MM.1S (cell line): ENCODE measurements around the gene TIMM17A.

Experiments used
- EZH2 ChIP-seq: fragments of 300-600 bp; sonication (generic); optimal IDR thresholded peaks from 2 replicates; pipeline ENCODE3; 2017; ENCODE audit warnings: low read depth, mild to moderate bottlenecking, antibody characterized with exemption, low read length, mixed read lengths
- EZH2phosphoT487 ChIP-seq: fragments of 300-600 bp; sonication (generic); IDR thresholded peaks from 2 replicates; pipeline ENCODE4 v1.6.1; 2018; ENCODE audit warnings: antibody characterized with exemption, low read length
- TF ChIP-seq, protein P1 (sequence below): fragments of 300-600 bp; sonication (generic); IDR thresholded peaks from 2 replicates; pipeline ENCODE4 v1.5.1; 2016; ENCODE audit warnings: antibody characterized with exemption, low read length, mixed read lengths

DNA sequence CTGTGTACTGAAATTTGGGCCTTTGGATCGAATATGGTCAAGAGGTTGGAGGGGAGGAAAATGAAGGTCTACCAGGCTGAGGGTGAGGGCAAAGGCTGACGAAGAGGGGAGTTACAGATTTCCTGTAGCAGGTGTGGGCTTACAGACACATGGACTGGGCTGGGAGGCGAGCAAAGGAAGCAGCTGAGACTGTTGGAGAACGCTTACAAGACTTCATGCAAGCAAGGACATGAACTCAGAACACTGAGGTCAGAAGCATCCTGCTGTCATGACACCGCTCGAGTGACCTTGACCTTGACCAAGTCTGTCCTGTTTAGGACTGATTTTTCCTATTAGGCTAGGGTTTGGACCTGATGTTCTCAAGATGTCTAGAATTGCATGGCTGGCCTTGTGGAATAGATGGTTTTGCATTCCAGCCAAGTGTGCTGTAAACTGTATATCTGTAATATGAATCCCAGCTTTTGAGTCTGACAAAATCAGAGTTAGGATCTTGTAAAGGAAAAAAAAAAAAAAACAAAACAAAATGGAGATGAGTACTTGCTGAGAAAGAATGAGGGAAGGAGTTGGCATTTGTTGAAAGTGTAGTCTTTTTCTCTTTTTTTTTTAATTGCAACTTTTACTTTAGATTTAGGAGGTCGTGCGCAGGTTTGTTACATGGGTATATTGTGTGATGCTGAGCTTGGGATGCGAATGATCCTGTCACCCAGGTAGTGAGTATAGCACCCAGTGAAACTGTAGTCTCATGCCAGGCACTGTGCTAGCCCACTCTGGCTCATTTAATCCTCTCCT lies 60.9 kb downstream of the TIMM17A start:
- TF ChIP-seq, protein P1, sequence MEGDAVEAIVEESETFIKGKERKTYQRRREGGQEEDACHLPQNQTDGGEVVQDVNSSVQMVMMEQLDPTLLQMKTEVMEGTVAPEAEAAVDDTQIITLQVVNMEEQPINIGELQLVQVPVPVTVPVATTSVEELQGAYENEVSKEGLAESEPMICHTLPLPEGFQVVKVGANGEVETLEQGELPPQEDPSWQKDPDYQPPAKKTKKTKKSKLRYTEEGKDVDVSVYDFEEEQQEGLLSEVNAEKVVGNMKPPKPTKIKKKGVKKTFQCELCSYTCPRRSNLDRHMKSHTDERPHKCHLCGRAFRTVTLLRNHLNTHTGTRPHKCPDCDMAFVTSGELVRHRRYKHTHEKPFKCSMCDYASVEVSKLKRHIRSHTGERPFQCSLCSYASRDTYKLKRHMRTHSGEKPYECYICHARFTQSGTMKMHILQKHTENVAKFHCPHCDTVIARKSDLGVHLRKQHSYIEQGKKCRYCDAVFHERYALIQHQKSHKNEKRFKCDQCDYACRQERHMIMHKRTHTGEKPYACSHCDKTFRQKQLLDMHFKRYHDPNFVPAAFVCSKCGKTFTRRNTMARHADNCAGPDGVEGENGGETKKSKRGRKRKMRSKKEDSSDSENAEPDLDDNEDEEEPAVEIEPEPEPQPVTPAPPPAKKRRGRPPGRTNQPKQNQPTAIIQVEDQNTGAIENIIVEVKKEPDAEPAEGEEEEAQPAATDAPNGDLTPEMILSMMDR, result no peak
- TF ChIP-seq EZH2, result no peak
- no peak for TF ChIP-seq EZH2phosphoT487
